H1 (cell line): ENCODE data around the gene SORCS3. TPM values are rescaled to one million over a fixed set of nuclear protein-coding genes. Genes with fewer than 3 reads are reported as not detected.

Experiments
- CTCF ChIA-PET: fragments of 300-600 bp; sonication (Branson Sonifier 250); formaldehyde crosslinking; loops from one replicate; lab custom pipeline; 2021; ENCODE audit not compliant: partially characterized antibody; lab: Charles Lee
- POLR2A ChIA-PET: fragments of 300-600 bp; sonication (Branson Sonifier 250); formaldehyde crosslinking; loops from one replicate; lab custom pipeline; 2021; ENCODE audit warnings: inconsistent platforms; ENCODE audit not compliant: partially characterized antibody; lab: Charles Lee
- DNase-seq, 2 experiments: peaks; one replicate each; pipeline versions ENCODE4 v3.0.0 to v3.0.0-alpha.2; 2010 to 2022; ENCODE audit warnings: low spot score in 2 of 2, low read depth in 1 of 2, mixed read lengths in 1 of 2
- FAIRE-seq: peaks from 2 replicates; lab custom pipeline; 2011; peaks lifted over from hg19 to GRCh38; lab: Jason Lieb, UNC
- H2AFZ ChIP-seq: 2 replicates; pipeline ENCODE4 v1.8.1; 2012; ENCODE audit warnings: low read length, inconsistent platforms
- H2AK5ac ChIP-seq: 2 replicates; pipeline ENCODE4 v1.6.1; 2013; ENCODE audit warnings: low read depth, low read length
- H2BK120ac ChIP-seq: replicated peaks from 2 replicates; pipeline ENCODE3; 2013; ENCODE audit warnings: low read depth, low read length, inconsistent platforms
- H2BK12ac ChIP-seq: 2 replicates; pipeline ENCODE4 v1.6.1; 2013; ENCODE audit warnings: low read depth, low read length
- H2BK15ac ChIP-seq: 2 replicates; pipeline ENCODE4 v1.6.1; 2013; ENCODE audit warnings: low read length
- H2BK20ac ChIP-seq: 2 replicates; pipeline ENCODE4 v1.6.1; 2013; ENCODE audit warnings: low read length
- H2BK5ac ChIP-seq: 2 replicates; pipeline ENCODE4 v1.6.1; 2013; ENCODE audit warnings: low read depth, low read length
- H3K14ac ChIP-seq: 2 replicates; pipeline ENCODE4 v1.6.1; 2013; ENCODE audit warnings: inconsistent platforms; ENCODE audit not compliant: insufficient read length
- H3K18ac ChIP-seq: 2 replicates; pipeline ENCODE4 v1.6.1; 2013; ENCODE audit warnings: low read length; ENCODE audit errors: extremely low read depth
- H3K23ac ChIP-seq: 2 replicates; pipeline ENCODE4 v1.6.1; 2013; ENCODE audit warnings: inconsistent platforms; ENCODE audit not compliant: insufficient read length
- H3K23me2 ChIP-seq: 2 replicates; pipeline ENCODE4 v1.6.1; 2013; ENCODE audit warnings: low read depth, low read length
- H3K27ac ChIP-seq: 2 replicates; pipeline ENCODE4 v1.6.1; 2011; ENCODE audit warnings: low read depth, low read length, inconsistent platforms
- H3K27me3 ChIP-seq, 4 experiments: replicated peaks in 1 of 4; 1 replicate in 1 of 4; 2 replicates in 3 of 4; pipeline versions ENCODE4 v1.6.1 to v1.8.1; 2011 to 2013; ENCODE audit warnings: low read length in 3 of 4, mild to moderate bottlenecking in 3 of 4, inconsistent platforms in 2 of 4, mixed read lengths in 2 of 4, moderate library complexity in 1 of 4; ENCODE audit not compliant: control insufficient read depth in 3 of 4, insufficient read depth in 3 of 4; ENCODE audit errors: extremely low read depth in 1 of 4
- H3K36me3 ChIP-seq, 4 experiments: 2 replicates each; pipeline versions ENCODE4 v1.6.1 to v1.8.1; 2011 to 2013; ENCODE audit warnings: mild to moderate bottlenecking in 4 of 4, low read length in 3 of 4, moderate library complexity in 2 of 4, control low read depth in 1 of 4, inconsistent platforms in 1 of 4; ENCODE audit not compliant: insufficient read depth in 4 of 4, control insufficient read depth in 2 of 4
- H3K4ac ChIP-seq: replicated peaks from 2 replicates; pipeline ENCODE3; 2013; ENCODE audit warnings: low read length, low read depth, mixed read lengths, inconsistent platforms; ENCODE audit not compliant: insufficient read length
- H3K4me1 ChIP-seq, 4 experiments: replicated peaks in 1 of 4; 1 replicate in 1 of 4; 2 replicates in 3 of 4; pipeline versions ENCODE4 v1.6.1 to v1.8.1; 2011 to 2013; ENCODE audit warnings: low read length in 3 of 4, inconsistent platforms in 2 of 4, mixed read lengths in 1 of 4; ENCODE audit not compliant: insufficient read depth in 4 of 4, control insufficient read depth in 3 of 4
- H3K4me2 ChIP-seq, 2 experiments: 2 replicates each; pipeline versions ENCODE4 v1.6.1 to v1.8.1; 2011 to 2013; ENCODE audit warnings: low read depth in 2 of 2, low read length in 2 of 2, control low read depth in 1 of 2, inconsistent platforms in 1 of 2, mild to moderate bottlenecking in 1 of 2; ENCODE audit not compliant: insufficient read depth in 1 of 2
- H3K4me3 ChIP-seq, 4 experiments: fragments of 200-600, 300-600 bp in 1 of 4; sonication (generic), shearing (Covaris generic), sonication (Bioruptor Twin) in 1 of 4; 2 replicates each; pipeline versions ENCODE4 v1.5.1 to v1.8.1; 2011 to 2016; ENCODE audit warnings: low read length in 4 of 4, low read depth in 3 of 4, control low read depth in 2 of 4, inconsistent platforms in 2 of 4, mild to moderate bottlenecking in 2 of 4, mixed read lengths in 1 of 4, moderate library complexity in 1 of 4; ENCODE audit not compliant: insufficient read depth in 2 of 4; ENCODE audit errors: extremely low read depth in 1 of 4
- H3K56ac ChIP-seq: replicated peaks from 2 replicates; pipeline ENCODE3; 2013; ENCODE audit warnings: low read depth, mild to moderate bottlenecking, mixed read lengths, low read length, inconsistent platforms; ENCODE audit not compliant: insufficient read length
- H3K79me1 ChIP-seq: 2 replicates; pipeline ENCODE4 v1.6.1; 2013; ENCODE audit warnings: low read depth, low read length, control low read depth
- H3K79me2 ChIP-seq, 2 experiments: 2 replicates each; pipeline versions ENCODE4 v1.6.1 to v1.8.1; 2012 to 2013; ENCODE audit warnings: low read length in 2 of 2, mild to moderate bottlenecking in 2 of 2, inconsistent platforms in 1 of 2; ENCODE audit not compliant: insufficient read depth in 2 of 2, control insufficient read depth in 1 of 2
- H3K9ac ChIP-seq, 4 experiments: replicated peaks in 1 of 4; 1 replicate in 1 of 4; 2 replicates in 3 of 4; pipeline versions ENCODE4 v1.6.1 to v1.8.1; 2011 to 2013; ENCODE audit warnings: low read depth in 3 of 4, low read length in 3 of 4, control low read depth in 2 of 4, mild to moderate bottlenecking in 2 of 4, moderate library complexity in 2 of 4, inconsistent platforms in 1 of 4; ENCODE audit errors: extremely low read depth in 1 of 4
- H3K9me3 ChIP-seq, 2 experiments: 2 replicates each; pipeline versions ENCODE4 v1.6.1 to v1.8.1; 2012 to 2013; ENCODE audit warnings: mild to moderate bottlenecking in 2 of 2, moderate library complexity in 2 of 2, control low read depth in 1 of 2, inconsistent platforms in 1 of 2, low read depth in 1 of 2, low read length in 1 of 2, mixed read lengths in 1 of 2; ENCODE audit not compliant: insufficient read depth in 2 of 2
- H4K20me1 ChIP-seq, 2 experiments: replicated peaks in 1 of 2; 2 replicates each; pipeline versions ENCODE3 to v1.8.1; 2011 to 2013; ENCODE audit warnings: inconsistent platforms in 2 of 2, low read length in 2 of 2, mild to moderate bottlenecking in 1 of 2; ENCODE audit not compliant: insufficient read depth in 2 of 2, control insufficient read depth in 1 of 2
- H4K5ac ChIP-seq: 2 replicates; pipeline ENCODE4 v1.6.1; 2013; ENCODE audit warnings: low read length, low read depth, mixed read lengths, inconsistent platforms; ENCODE audit not compliant: insufficient read length
- H4K8ac ChIP-seq: 2 replicates; pipeline ENCODE4 v1.8.0; 2013; ENCODE audit warnings: mild to moderate bottlenecking, moderate library complexity, low read length, inconsistent platforms; ENCODE audit not compliant: insufficient read depth; ENCODE audit errors: extremely low read depth
- H4K91ac ChIP-seq: replicated peaks from 2 replicates; pipeline ENCODE3; 2013; ENCODE audit warnings: low read length, mixed read lengths, inconsistent platforms; ENCODE audit not compliant: insufficient read length
- BACH1 ChIP-seq: IDR thresholded peaks from 2 replicates; pipeline ENCODE4 v1.6.1; 2012; ENCODE audit warnings: low read length, improper control_type of control experiment
- BCL11A ChIP-seq, 2 experiments: IDR thresholded peaks; one replicate each; pipeline ENCODE4 v1.6.1; 2011; ENCODE audit warnings: low read depth in 2 of 2, low read length in 2 of 2, mild to moderate bottlenecking in 2 of 2
- CHD2 ChIP-seq: IDR thresholded peaks from 2 replicates; pipeline ENCODE4 v1.6.1; 2012; ENCODE audit warnings: low read length, improper control_type of control experiment
- EGR1 ChIP-seq: IDR thresholded peaks from 2 replicates; pipeline ENCODE4 v1.6.1; 2011; ENCODE audit warnings: low read depth, low read length, borderline replicate concordance
- EP300 ChIP-seq, 2 experiments: IDR thresholded peaks; 1 replicate in 1 of 2; 2 replicates in 1 of 2; pipeline ENCODE4 v1.6.1; 2011 to 2012; ENCODE audit warnings: low read depth in 2 of 2, low read length in 2 of 2, mild to moderate bottlenecking in 2 of 2, borderline replicate concordance in 1 of 2, inconsistent platforms in 1 of 2, moderate library complexity in 1 of 2
- GABPA ChIP-seq: IDR thresholded peaks from 2 replicates; pipeline ENCODE4 v1.6.1; 2011; ENCODE audit warnings: mild to moderate bottlenecking, low read length, moderate library complexity, borderline replicate concordance; ENCODE audit not compliant: insufficient read depth
- MAFK ChIP-seq: IDR thresholded peaks from 2 replicates; pipeline ENCODE4 v1.6.1; 2012; ENCODE audit warnings: low read depth, mild to moderate bottlenecking, improper control_type of control experiment, low read length
- POU5F1 ChIP-seq: IDR thresholded peaks from 2 replicates; pipeline ENCODE4 v1.6.1; 2011; ENCODE audit warnings: low read depth, mild to moderate bottlenecking, low read length, moderate library complexity
- RFX5 ChIP-seq: IDR thresholded peaks from 2 replicates; pipeline ENCODE4 v1.6.1; 2011; ENCODE audit warnings: low read depth, low read length, improper control_type of control experiment, borderline replicate concordance
- RNF2 ChIP-seq: fragments of 200-900, 300-1000 bp; sonication (generic); IDR thresholded peaks from 2 replicates; pipeline ENCODE4 v1.7.1; 2016; ENCODE audit warnings: borderline replicate concordance, low read depth, mild to moderate bottlenecking, antibody characterized with exemption, low read length; ENCODE audit not compliant: poor library complexity, severe bottlenecking; ENCODE audit errors: missing control alignments
- SAP30 ChIP-seq: fragments of 300-600 bp; sonication (generic); IDR thresholded peaks from 2 replicates; pipeline ENCODE4 v1.7.1; 2012; ENCODE audit warnings: low read length, moderate library complexity, mild to moderate bottlenecking, inconsistent platforms; ENCODE audit not compliant: insufficient read depth, insufficient replicate concordance
- SP1 ChIP-seq: IDR thresholded peaks from 2 replicates; pipeline ENCODE4 v1.6.1; 2011; ENCODE audit warnings: low read depth, low read length
- polyA plus RNA-seq, 7 experiments: library from polyadenylated mRNA; depleted of rRNA in 3 of 7; stranded (reverse) in 5 of 7; unstranded in 2 of 7; fragments of >200 nt in 5 of 7; fragments of 200-250 nt in 2 of 7; gene quantifications; 1 replicate in 5 of 7; 2 replicates in 1 of 7; 4 replicates in 1 of 7; pipeline versions ENCODE4 v1.2.1 to v1.2.3, GENCODE V29; 2011 to 2013; ENCODE audit warnings: missing spikeins in 2 of 7, mixed read lengths in 2 of 7
- total RNA-seq: library from RNA; stranded (reverse); fragmentation: NEBNext Ultra II Directional; extraction: Animal tissue kit (Norgen Biotek cat#: 25700); gene quantifications from 2 replicates; pipeline ENCODE4 v1.2.1, GENCODE V29; 2021
- TF ChIP-seq, protein P1 (sequence below): IDR thresholded peaks from 2 replicates; pipeline ENCODE4 v1.6.1; 2011; ENCODE audit warnings: low read depth, mild to moderate bottlenecking, low read length; ENCODE audit not compliant: insufficient read depth
- TF ChIP-seq, protein P2 (sequence below): IDR thresholded peaks from 2 replicates; pipeline ENCODE4 v1.6.1; 2011; ENCODE audit warnings: low read length, improper control_type of control experiment

Gene SORCS3
- total and polyA plus RNA-seq, 2 of the 8 experiments (the other 6 are each of a cell fraction or from before 2014, with no cell fraction given) = 0.26 to 0.88 TPM

DNA sequence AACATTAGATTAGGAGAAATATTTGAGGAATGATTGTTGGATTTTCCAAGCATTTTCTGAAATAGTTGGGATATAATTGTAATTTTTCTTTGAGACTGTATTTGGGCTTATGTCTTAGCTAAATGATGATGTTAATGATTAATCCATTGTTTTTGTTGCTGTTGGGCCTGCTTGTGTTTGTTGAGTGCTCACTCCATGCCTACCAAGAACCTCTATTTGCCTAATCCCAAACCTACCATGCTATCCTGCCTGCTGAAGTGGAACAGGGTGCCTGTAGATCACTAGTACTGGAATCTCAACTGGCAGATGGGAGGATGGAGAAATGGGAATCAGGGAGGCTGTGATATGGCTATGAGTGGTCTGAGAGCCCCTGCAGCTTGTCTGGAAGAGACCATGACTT lies 565.5 kb downstream of the SORCS3 start:
- Histone ChIP-seq H3K27me3 (no peaks in the 10 kb centered on the region), H3K23me2 (no peaks in the 10 kb centered on the region), H2AFZ (no peak overlapping the region), H3K9me3 (no peaks in the 10 kb centered on the region), H3K23ac (no peak overlapping the region), H4K20me1 (no peaks in the 10 kb centered on the region), H2AK5ac (no peak overlapping the region), H3K9ac (no peak overlapping the region), H2BK120ac (no peak overlapping the region), H2BK20ac (no peak overlapping the region), H2BK12ac (no peak overlapping the region), H3K36me3 (no peaks in the 10 kb centered on the region), H4K8ac (no peak overlapping the region), H4K5ac (no peak overlapping the region), H3K79me1 (no peaks in the 10 kb centered on the region), H2BK5ac (no peak overlapping the region), H3K56ac (no peak overlapping the region), H2BK15ac (no peak overlapping the region), H3K18ac (no peak overlapping the region), H3K4me2 (no peak overlapping the region), H3K14ac (no peak overlapping the region), H3K4me1 (no peaks in the 10 kb centered on the region), H3K79me2 (no peaks in the 10 kb centered on the region), H3K27ac (no peak overlapping the region), H3K4me3 (no peak overlapping the region), H4K91ac (no peak overlapping the region), H3K4ac (no peak overlapping the region)
- CTCF ChIA-PET = no interaction called here
- no peak for DNase-seq
- TF ChIP-seq POU5F1 (no peak), EP300 (IDR thresholded peaks at IDR 0.05; ENCODE audit: borderline replicate concordance in 1 of 2, low read depth in 2 of 2, low read length in 2 of 2) (no peak), RFX5 (no peak), SAP30 (no peak), GABPA (no peak), SP1 (no peak), RNF2 (no peak), BACH1 (no peak), CHD2 (no peak), MAFK (no peak), BCL11A (IDR thresholded peaks at IDR 0.05; ENCODE audit: low read depth in 2 of 2, low read length in 2 of 2) (no peak), EGR1 (no peak)
- TF ChIP-seq, protein P1, sequence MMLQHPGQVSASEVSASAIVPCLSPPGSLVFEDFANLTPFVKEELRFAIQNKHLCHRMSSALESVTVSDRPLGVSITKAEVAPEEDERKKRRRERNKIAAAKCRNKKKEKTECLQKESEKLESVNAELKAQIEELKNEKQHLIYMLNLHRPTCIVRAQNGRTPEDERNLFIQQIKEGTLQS = no peak
- TF ChIP-seq, protein P2, sequence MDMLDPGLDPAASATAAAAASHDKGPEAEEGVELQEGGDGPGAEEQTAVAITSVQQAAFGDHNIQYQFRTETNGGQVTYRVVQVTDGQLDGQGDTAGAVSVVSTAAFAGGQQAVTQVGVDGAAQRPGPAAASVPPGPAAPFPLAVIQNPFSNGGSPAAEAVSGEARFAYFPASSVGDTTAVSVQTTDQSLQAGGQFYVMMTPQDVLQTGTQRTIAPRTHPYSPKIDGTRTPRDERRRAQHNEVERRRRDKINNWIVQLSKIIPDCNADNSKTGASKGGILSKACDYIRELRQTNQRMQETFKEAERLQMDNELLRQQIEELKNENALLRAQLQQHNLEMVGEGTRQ = no peak
- no peak for FAIRE-seq
- POLR2A ChIA-PET = no interaction called here
